ENCODE measurements around the gene NUDCD2.

DNA sequence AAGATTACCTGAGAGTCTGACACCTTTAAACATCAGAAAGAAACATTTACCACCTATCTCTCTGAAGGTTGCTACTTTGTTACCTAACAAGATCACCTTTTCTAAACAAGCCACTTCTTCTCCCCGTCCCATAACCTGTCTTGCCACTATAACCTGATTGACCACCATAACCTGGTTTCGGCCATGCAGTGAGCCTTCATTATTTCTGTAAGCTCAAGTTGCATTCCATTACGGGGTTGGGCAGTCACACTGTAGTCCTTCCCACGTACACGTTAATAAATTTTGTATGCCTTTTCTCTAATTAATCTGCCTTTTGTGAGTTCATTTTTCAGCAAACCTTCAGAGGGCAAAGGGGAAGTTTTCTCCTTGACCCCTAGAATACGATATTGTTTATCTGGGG lies 50.5 kb downstream of the NUDCD2 start:
- TF ChIP-seq CTCF (conservative IDR thresholded peaks at IDR 0.05; ENCODE audit: low read length): no peak
- TF ChIP-seq EZH2phosphoT487 (IDR thresholded peaks at IDR 0.05; ENCODE audit: borderline replicate concordance, low read depth, low read length): no peak
